Body of pancreas (tissue), 4 donors: ENCODE data around the gene PPP1R15A. TPM values are rescaled to one million over a fixed set of nuclear protein-coding genes. Genes with fewer than 3 reads are reported as not detected.

Experiments used
- ATAC-seq: fragments of 150-250 bp; one replicate; pipeline ENCODE4 v1.9.1; 2016
- DNase-seq, 4 donors: peaks; one replicate each; pipeline ENCODE4 v3.0.0-alpha.2; 2019
- H3K27ac ChIP-seq, 4 donors: fragments of 200-600 bp; sonication (generic); 1 replicate in 3 of 4; 2 replicates in 1 of 4; pipeline versions ENCODE4 v1.5.1 to v1.6.1; 2016 to 2019; ENCODE audit warnings: mild to moderate bottlenecking in 1 of 4, mixed read lengths in 1 of 4, moderate library complexity in 1 of 4
- H3K27me3 ChIP-seq, 2 donors: fragments of 200-600 bp; sonication (generic); one replicate each; pipeline ENCODE4 v1.6.0; 2016; ENCODE audit warnings: mild to moderate bottlenecking in 1 of 2
- H3K36me3 ChIP-seq, 2 donors: fragments of 200-600 bp; sonication (generic); replicated peaks in 1 of 2; 2 replicates each; pipeline ENCODE4 v1.5.1; 2016; ENCODE audit warnings: low read depth in 2 of 2; ENCODE audit not compliant: insufficient read depth in 1 of 2
- H3K4me1 ChIP-seq: fragments of 200-600 bp; sonication (generic); one replicate; pipeline ENCODE4 v1.6.0; 2016
- H3K4me3 ChIP-seq, 2 donors: fragments of 200-600 bp; sonication (generic); 1 replicate in 1 of 2; 2 replicates in 1 of 2; pipeline ENCODE4 v1.5.1; 2016 to 2019
- H3K9me3 ChIP-seq, 3 donors: fragments of 200-600 bp; sonication (generic); 1 replicate in 2 of 3; 2 replicates in 1 of 3; pipeline ENCODE4 v1.5.1; 2016
- CTCF ChIP-seq, 7 experiments: fragments of 450-650 bp in 4 of 7; fragments of 200-600 bp in 3 of 7; sonication (generic) in 3 of 7; IDR thresholded peaks; one replicate each; pipeline ENCODE4 v1.5.1; 2016 to 2019; ENCODE audit warnings: antibody characterized with exemption in 7 of 7
- POLR2A ChIP-seq, 3 donors: fragments of 450-650 bp; IDR thresholded peaks; one replicate each; pipeline ENCODE4 v1.6.1; 2016; ENCODE audit warnings: antibody characterized with exemption in 3 of 3, mild to moderate bottlenecking in 2 of 3
- WGBS, 2 donors: methylation state at CpG; one replicate each; pipeline ENCODE4 v1.1.5; 2017; 5-methylcytosine and 5-hydroxymethylcytosine counted together
- intact Hi-C: fragments of 100-400 bp; cut with DNase I; formaldehyde crosslinking; loops from one replicate; pipeline ENCODE4 v1.15.1; 2023
- total RNA-seq, 2 donors: library from RNA; depleted of rRNA; stranded (reverse); fragments of >200 nt; gene quantifications; one replicate each; pipeline ENCODE4 v1.1.0, GENCODE V29; 2016

PPP1R15A gene
- total RNA-seq, 2 donors from 2014 or later = 17.9 to 49.4 TPM

GRCh38 chr19:48852292-48852691 lies 19.9 kb upstream of the PPP1R15A start:
- no peaks in the 10 kb centered on the region for H3K36me3 ChIP-seq
- no peak for TF ChIP-seq POLR2A (IDR thresholded peaks at IDR 0.05)
- TF ChIP-seq CTCF (IDR thresholded peaks at IDR 0.05) = no peak
- H3K4me3 ChIP-seq = no peak overlapping the region
- 95 to 100% methylated on average over 1 to 4 of the region's 4 CpGs for WGBS, 2 donors
- intact Hi-C loops = no loop called here
- ATAC-seq = no peak
- no peaks in the 10 kb centered on the region for H3K27me3 ChIP-seq
- H3K4me1 ChIP-seq = no peaks in the 10 kb centered on the region
- no peak for DNase-seq
- H3K27ac ChIP-seq = no peak overlapping the region
- no peaks in the 10 kb centered on the region for H3K9me3 ChIP-seq

- Histone ChIP-seq H3K4me3 (no peak overlapping the region), H3K27ac (no peak overlapping the region), H3K4me1 (no peaks in the 10 kb centered on the region), H3K9me3 (no peaks in the 10 kb centered on the region), H3K36me3 (no peaks in the 10 kb centered on the region), H3K27me3 (no peaks in the 10 kb centered on the region)
- ATAC-seq (no peak), DNase-seq (no peak)
- intact Hi-C loops = no loop called here
- TF ChIP-seq POLR2A (IDR thresholded peaks at IDR 0.05) = no peak
- no peak for TF ChIP-seq CTCF (IDR thresholded peaks at IDR 0.05)
- WGBS, 2 donors = 90 to 93% methylated on average over 3 to 8 of the region's 8 CpGs
Measured at GRCh38 chr19:48853483-48853882, 18.7 kb upstream of the PPP1R15A start.

- H3K4me1 ChIP-seq = no peaks in the 10 kb centered on the region
- no peaks in the 10 kb centered on the region for H3K9me3 ChIP-seq
- ATAC-seq (no peak), DNase-seq (no peak)
- WGBS, 2 donors = 85 to 86% methylated on average over 7 of the region's 7 CpGs
- H3K4me3 ChIP-seq = no peak overlapping the region
- TF ChIP-seq POLR2A (IDR thresholded peaks at IDR 0.05) (no peak), CTCF (IDR thresholded peaks at IDR 0.05) (no peak)
- H3K27ac ChIP-seq = no peak overlapping the region
- no peaks in the 10 kb centered on the region for H3K27me3 ChIP-seq
- H3K36me3 ChIP-seq = no peaks in the 10 kb centered on the region
- intact Hi-C loops = no loop called here
Measured at GRCh38 chr19:48854103-48854502, 18.1 kb upstream of the PPP1R15A start.

- H3K27me3 ChIP-seq = no peaks in the 10 kb centered on the region
- H3K4me3 ChIP-seq = no peak overlapping the region
- no peak overlapping the region for H3K27ac ChIP-seq
- intact Hi-C loops = no loop called here
- no peaks in the 10 kb centered on the region for H3K9me3 ChIP-seq
- no peaks in the 10 kb centered on the region for H3K36me3 ChIP-seq
- TF ChIP-seq POLR2A (IDR thresholded peaks at IDR 0.05) = no peak
- no peak for TF ChIP-seq CTCF (IDR thresholded peaks at IDR 0.05)
- ATAC-seq (no peak), DNase-seq (no peak)
- no peaks in the 10 kb centered on the region for H3K4me1 ChIP-seq
- WGBS, 2 donors = 86 to 88% methylated on average over 6 of the region's 6 CpGs
Measured at GRCh38 chr19:48856921-48857320, 15.3 kb upstream of the PPP1R15A start.

GRCh38 chr19:48858984-48859710 lies 13.1 kb upstream of the PPP1R15A start:
- intact Hi-C loops = no loop called here
- Histone ChIP-seq H3K4me1 (no peaks in the 10 kb centered on the region), H3K9me3 (no peaks in the 10 kb centered on the region), H3K27ac (peak overlapping the region; percentile 1 to 84 (median 74)), H3K4me3 (no peak overlapping the region), H3K27me3 (no peaks in the 10 kb centered on the region), H3K36me3 (no peaks in the 10 kb centered on the region)
- no peak for TF ChIP-seq POLR2A (IDR thresholded peaks at IDR 0.05)
- DNase-seq (peak; percentile 69 to 88 (median 74)), ATAC-seq (peak; percentile 62)
- WGBS, 2 donors = 45 to 53% methylated on average over 22 to 31 of the region's 34 CpGs
